ENCODE data around the gene C15orf61.

DNA sequence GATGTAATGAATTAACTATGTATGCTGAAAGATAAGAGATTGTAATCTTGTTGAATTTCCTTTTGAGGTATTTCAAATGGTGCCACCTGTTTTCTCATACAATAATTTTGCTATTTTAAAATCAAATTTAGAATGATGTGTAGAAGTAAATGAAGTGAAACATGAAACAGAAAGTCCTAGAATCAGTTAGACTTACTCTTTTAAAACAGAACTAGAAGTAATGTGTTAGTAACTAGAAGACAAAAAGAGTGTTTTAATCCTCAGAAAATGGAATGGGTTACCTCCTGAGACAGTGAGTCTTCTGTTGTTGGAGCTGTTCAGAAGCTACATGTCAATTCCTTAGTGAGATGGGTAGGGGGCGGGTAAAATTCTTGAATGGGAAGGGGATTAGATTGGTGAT lies 13.4 kb downstream of the C15orf61 start:
- TF ChIP-seq POLR2A (IDR thresholded peaks at IDR 0.05): no peak
- TF ChIP-seq, protein P1, sequence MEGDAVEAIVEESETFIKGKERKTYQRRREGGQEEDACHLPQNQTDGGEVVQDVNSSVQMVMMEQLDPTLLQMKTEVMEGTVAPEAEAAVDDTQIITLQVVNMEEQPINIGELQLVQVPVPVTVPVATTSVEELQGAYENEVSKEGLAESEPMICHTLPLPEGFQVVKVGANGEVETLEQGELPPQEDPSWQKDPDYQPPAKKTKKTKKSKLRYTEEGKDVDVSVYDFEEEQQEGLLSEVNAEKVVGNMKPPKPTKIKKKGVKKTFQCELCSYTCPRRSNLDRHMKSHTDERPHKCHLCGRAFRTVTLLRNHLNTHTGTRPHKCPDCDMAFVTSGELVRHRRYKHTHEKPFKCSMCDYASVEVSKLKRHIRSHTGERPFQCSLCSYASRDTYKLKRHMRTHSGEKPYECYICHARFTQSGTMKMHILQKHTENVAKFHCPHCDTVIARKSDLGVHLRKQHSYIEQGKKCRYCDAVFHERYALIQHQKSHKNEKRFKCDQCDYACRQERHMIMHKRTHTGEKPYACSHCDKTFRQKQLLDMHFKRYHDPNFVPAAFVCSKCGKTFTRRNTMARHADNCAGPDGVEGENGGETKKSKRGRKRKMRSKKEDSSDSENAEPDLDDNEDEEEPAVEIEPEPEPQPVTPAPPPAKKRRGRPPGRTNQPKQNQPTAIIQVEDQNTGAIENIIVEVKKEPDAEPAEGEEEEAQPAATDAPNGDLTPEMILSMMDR (IDR thresholded peaks at IDR 0.05): no peak
- no peak for TF ChIP-seq POLR2AphosphoS5 (IDR thresholded peaks at IDR 0.05)
